K562 (cell line): Measurements from ENCODE around the gene ERICH6. TPM values are rescaled to one million over a fixed set of nuclear protein-coding genes. Genes with fewer than 3 reads are reported as not detected.

ENCODE experiments used
- C11orf30 ChIP-seq: fragments of 450-650 bp; IDR thresholded peaks from 2 replicates; pipeline ENCODE4 v1.6.1; 2016; ENCODE audit warnings: low read depth, mild to moderate bottlenecking
- CBX8 ChIP-seq: fragments of 200-600 bp; sonication (generic); IDR thresholded peaks from 2 replicates; pipeline ENCODE4 v1.6.1; 2012; ENCODE audit warnings: borderline replicate concordance, mixed run types, low read depth, mild to moderate bottlenecking, moderate library complexity, mixed read lengths, low read length, control low read depth, inconsistent platforms; ENCODE audit not compliant: poor library complexity, severe bottlenecking; ENCODE audit errors: extremely low read depth
- DACH1 ChIP-seq: fragments of 450-650 bp; IDR thresholded peaks from 2 replicates; pipeline ENCODE4 v1.6.1; 2018; ENCODE audit not compliant: partially characterized antibody
- MCM5 ChIP-seq: fragments of 450-650 bp; IDR thresholded peaks from 2 replicates; pipeline ENCODE4 v1.6.1; 2016; ENCODE audit warnings: low read depth
- POLR2A ChIP-seq: fragments of 450-650 bp; conservative IDR thresholded peaks from 2 replicates; pipeline ENCODE4 v1.6.1; 2016
- RCOR1 ChIP-seq, 2 experiments: IDR thresholded peaks; 2 replicates each; pipeline ENCODE4 v1.6.1; 2012; ENCODE audit warnings: low read depth in 2 of 2, low read length in 2 of 2, borderline replicate concordance in 1 of 2, improper control_type of control experiment in 1 of 2
- SRSF3 ChIP-seq: fragments of 200-400 bp; formaldehyde crosslinking; IDR thresholded peaks from 2 replicates; pipeline ENCODE4 v1.6.1; 2016; ENCODE audit warnings: mild to moderate bottlenecking, low read length, moderate library complexity; ENCODE audit not compliant: insufficient read depth
- STAT5A ChIP-seq: IDR thresholded peaks from 2 replicates; pipeline ENCODE4 v1.6.1; 2012; ENCODE audit warnings: low read length, inconsistent platforms, borderline replicate concordance
- polyA plus RNA-seq, 8 experiments: library from polyadenylated mRNA; depleted of rRNA in 4 of 8; stranded (reverse) in 5 of 8; unstranded in 3 of 8; fragments of >200 nt; fragmentation: Nextera tagmentation in 2 of 8; fragmentation: Illumina TruSeq in 1 of 8; extraction: Ambion mirVana in 2 of 8; extraction: Trizol in 1 of 8; gene quantifications; 2 replicates each; pipeline versions ENCODE4 v1.2.1 to v1.2.3, GENCODE V29; 2011 to 2014; ENCODE audit warnings: inconsistent platforms in 1 of 8, missing spikeins in 1 of 8
- total RNA-seq, 7 experiments: library from RNA; depleted of rRNA in 6 of 7; stranded (reverse); fragments of >200 nt in 6 of 7; fragmentation: Illumina TruSeq in 2 of 7; extraction: Trizol in 2 of 7; gene quantifications; 2 replicates each; pipeline versions ENCODE4 v1.2.1 to v1.2.3, GENCODE V29; 2011 to 2021; ENCODE audit warnings: low replicate concordance in 1 of 7
- TF ChIP-seq, protein P1 (sequence below): IDR thresholded peaks from 3 replicates; pipeline ENCODE4 v1.6.1; 2011; ENCODE audit warnings: borderline replicate concordance, mild to moderate bottlenecking, moderate library complexity; ENCODE audit not compliant: insufficient read length; ENCODE audit errors: extremely low read depth
- TF ChIP-seq, protein P2 (sequence below): fragments of 450-650 bp; IDR thresholded peaks from 2 replicates; pipeline ENCODE4 v1.6.1; 2014; ENCODE audit warnings: low read depth, mild to moderate bottlenecking, moderate library complexity, borderline replicate concordance
- TF ChIP-seq, protein P3 (sequence below): fragments of 450-650 bp; formaldehyde crosslinking; IDR thresholded peaks from 2 replicates; pipeline ENCODE4 v1.4.0; 2022; ENCODE audit warnings: missing genetic modification characterization
- TF ChIP-seq, protein P4 (sequence below), 2 experiments: fragments of 150-350 bp in 1 of 2; IDR thresholded peaks; 2 replicates each; pipeline ENCODE4 v1.6.1; 2012 to 2016; ENCODE audit warnings: low read depth in 2 of 2, low read length in 2 of 2, mild to moderate bottlenecking in 1 of 2, moderate library complexity in 1 of 2
- TF ChIP-seq, protein P5 (sequence below): fragments of 450-650 bp; IDR thresholded peaks from 2 replicates; pipeline ENCODE4 v1.7.1; 2018; ENCODE audit warnings: mild to moderate bottlenecking, low read depth; ENCODE audit not compliant: partially characterized antibody

The ERICH6 gene
- total and polyA plus RNA-seq, 9 of the 15 experiments (the other 6 are each of a cell fraction or from before 2014, with no cell fraction given), result not detected

DNA sequence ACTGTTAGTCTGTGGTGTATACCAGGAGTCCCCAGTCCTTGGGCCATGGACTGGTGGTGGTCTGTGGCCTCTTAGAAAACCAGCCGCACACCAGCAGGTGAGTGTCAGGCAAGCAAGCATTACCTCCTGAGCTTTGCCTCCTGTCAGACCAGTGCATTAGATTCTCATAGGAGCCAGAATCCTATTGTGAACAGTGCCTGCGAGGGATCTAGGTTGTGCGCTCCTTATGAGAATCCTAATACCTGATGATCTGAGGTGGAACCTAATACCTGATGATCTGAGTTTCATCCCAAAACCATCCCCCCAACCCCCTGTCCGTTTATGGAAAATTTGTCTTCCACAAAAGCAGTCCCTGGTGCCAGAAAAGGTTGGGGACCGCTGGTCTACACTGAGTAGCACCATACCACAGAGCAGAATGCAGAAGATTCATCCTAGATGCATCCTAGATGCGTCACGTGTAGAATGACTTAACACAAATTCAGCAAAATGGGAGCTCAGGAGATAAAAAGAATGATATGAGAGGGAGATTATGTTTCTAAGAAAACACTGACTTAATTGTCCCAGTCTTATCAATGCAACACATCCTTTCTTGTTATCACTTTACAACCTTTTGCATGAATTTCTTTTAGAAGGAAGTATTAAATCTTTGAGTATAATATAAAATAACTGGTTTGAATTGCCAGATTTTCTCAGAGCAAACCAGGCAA lies 72.1 kb downstream of the ERICH6 start (continued):
- TF ChIP-seq, protein P1, sequence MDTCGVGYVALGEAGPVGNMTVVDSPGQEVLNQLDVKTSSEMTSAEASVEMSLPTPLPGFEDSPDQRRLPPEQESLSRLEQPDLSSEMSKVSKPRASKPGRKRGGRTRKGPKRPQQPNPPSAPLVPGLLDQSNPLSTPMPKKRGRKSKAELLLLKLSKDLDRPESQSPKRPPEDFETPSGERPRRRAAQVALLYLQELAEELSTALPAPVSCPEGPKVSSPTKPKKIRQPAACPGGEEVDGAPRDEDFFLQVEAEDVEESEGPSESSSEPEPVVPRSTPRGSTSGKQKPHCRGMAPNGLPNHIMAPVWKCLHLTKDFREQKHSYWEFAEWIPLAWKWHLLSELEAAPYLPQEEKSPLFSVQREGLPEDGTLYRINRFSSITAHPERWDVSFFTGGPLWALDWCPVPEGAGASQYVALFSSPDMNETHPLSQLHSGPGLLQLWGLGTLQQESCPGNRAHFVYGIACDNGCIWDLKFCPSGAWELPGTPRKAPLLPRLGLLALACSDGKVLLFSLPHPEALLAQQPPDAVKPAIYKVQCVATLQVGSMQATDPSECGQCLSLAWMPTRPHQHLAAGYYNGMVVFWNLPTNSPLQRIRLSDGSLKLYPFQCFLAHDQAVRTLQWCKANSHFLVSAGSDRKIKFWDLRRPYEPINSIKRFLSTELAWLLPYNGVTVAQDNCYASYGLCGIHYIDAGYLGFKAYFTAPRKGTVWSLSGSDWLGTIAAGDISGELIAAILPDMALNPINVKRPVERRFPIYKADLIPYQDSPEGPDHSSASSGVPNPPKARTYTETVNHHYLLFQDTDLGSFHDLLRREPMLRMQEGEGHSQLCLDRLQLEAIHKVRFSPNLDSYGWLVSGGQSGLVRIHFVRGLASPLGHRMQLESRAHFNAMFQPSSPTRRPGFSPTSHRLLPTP, result no peak
- TF ChIP-seq, protein P2, sequence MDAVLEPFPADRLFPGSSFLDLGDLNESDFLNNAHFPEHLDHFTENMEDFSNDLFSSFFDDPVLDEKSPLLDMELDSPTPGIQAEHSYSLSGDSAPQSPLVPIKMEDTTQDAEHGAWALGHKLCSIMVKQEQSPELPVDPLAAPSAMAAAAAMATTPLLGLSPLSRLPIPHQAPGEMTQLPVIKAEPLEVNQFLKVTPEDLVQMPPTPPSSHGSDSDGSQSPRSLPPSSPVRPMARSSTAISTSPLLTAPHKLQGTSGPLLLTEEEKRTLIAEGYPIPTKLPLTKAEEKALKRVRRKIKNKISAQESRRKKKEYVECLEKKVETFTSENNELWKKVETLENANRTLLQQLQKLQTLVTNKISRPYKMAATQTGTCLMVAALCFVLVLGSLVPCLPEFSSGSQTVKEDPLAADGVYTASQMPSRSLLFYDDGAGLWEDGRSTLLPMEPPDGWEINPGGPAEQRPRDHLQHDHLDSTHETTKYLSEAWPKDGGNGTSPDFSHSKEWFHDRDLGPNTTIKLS, result no peak
- TF ChIP-seq STAT5A (0 out of 2 replicates have a peak, but pooled peaks have one; percentile 11), DACH1 (peak; percentile 6), POLR2A (0 out of 2 replicates have a peak, but pooled peaks have one; percentile 24), MCM5 (no peak), CBX8 (no peak), C11orf30 (peak; percentile 83), RCOR1 (IDR thresholded peaks at IDR 0.05; ENCODE audit: borderline replicate concordance in 1 of 2, low read depth in 2 of 2, low read length in 2 of 2) (peak in 1 of 2 experiments; percentile 85; a peak in 1 of 4 replicates), SRSF3 (no peak)
- TF ChIP-seq, protein P3, sequence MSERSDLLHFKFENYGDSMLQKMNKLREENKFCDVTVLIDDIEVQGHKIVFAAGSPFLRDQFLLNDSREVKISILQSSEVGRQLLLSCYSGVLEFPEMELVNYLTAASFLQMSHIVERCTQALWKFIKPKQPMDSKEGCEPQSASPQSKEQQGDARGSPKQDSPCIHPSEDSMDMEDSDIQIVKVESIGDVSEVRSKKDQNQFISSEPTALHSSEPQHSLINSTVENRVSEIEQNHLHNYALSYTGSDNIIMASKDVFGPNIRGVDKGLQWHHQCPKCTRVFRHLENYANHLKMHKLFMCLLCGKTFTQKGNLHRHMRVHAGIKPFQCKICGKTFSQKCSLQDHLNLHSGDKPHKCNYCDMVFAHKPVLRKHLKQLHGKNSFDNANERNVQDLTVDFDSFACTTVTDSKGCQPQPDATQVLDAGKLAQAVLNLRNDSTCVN (CRISPR knock-in tag), result no peak
- TF ChIP-seq, protein P4, sequence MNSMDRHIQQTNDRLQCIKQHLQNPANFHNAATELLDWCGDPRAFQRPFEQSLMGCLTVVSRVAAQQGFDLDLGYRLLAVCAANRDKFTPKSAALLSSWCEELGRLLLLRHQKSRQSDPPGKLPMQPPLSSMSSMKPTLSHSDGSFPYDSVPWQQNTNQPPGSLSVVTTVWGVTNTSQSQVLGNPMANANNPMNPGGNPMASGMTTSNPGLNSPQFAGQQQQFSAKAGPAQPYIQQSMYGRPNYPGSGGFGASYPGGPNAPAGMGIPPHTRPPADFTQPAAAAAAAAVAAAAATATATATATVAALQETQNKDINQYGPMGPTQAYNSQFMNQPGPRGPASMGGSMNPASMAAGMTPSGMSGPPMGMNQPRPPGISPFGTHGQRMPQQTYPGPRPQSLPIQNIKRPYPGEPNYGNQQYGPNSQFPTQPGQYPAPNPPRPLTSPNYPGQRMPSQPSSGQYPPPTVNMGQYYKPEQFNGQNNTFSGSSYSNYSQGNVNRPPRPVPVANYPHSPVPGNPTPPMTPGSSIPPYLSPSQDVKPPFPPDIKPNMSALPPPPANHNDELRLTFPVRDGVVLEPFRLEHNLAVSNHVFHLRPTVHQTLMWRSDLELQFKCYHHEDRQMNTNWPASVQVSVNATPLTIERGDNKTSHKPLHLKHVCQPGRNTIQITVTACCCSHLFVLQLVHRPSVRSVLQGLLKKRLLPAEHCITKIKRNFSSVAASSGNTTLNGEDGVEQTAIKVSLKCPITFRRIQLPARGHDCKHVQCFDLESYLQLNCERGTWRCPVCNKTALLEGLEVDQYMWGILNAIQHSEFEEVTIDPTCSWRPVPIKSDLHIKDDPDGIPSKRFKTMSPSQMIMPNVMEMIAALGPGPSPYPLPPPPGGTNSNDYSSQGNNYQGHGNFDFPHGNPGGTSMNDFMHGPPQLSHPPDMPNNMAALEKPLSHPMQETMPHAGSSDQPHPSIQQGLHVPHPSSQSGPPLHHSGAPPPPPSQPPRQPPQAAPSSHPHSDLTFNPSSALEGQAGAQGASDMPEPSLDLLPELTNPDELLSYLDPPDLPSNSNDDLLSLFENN (IDR thresholded peaks at IDR 0.05; ENCODE audit: low read depth in 2 of 2, low read length in 2 of 2), result no peak
- TF ChIP-seq, protein P5, sequence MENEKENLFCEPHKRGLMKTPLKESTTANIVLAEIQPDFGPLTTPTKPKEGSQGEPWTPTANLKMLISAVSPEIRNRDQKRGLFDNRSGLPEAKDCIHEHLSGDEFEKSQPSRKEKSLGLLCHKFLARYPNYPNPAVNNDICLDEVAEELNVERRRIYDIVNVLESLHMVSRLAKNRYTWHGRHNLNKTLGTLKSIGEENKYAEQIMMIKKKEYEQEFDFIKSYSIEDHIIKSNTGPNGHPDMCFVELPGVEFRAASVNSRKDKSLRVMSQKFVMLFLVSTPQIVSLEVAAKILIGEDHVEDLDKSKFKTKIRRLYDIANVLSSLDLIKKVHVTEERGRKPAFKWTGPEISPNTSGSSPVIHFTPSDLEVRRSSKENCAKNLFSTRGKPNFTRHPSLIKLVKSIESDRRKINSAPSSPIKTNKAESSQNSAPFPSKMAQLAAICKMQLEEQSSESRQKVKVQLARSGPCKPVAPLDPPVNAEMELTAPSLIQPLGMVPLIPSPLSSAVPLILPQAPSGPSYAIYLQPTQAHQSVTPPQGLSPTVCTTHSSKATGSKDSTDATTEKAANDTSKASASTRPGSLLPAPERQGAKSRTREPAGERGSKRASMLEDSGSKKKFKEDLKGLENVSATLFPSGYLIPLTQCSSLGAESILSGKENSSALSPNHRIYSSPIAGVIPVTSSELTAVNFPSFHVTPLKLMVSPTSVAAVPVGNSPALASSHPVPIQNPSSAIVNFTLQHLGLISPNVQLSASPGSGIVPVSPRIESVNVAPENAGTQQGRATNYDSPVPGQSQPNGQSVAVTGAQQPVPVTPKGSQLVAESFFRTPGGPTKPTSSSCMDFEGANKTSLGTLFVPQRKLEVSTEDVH, result no peak
